ENCODE results near the gene GON7.

GRCh38 chr14:93184391-93185348 lies 22.2 kb downstream of the GON7 start, which contains the start of the genes LYSET and MOAP1:
- TF ChIP-seq CTCF (IDR thresholded peaks at IDR 0.05; ENCODE audit: insufficient read depth, low read length, poor library complexity, severe bottlenecking) (no peak), EZH2phosphoT487 (conservative IDR thresholded peaks at IDR 0.05; ENCODE audit: low read length) (no peak)

Data from SU-DHL-6 (cell line).